KBM-7 (cell line): ENCODE results near the gene BAIAP2.

Source experiments
- DNase-seq: peaks from one replicate; pipeline ENCODE4 v3.0.0-alpha.2; 2015
- in situ Hi-C: fragments of 300-500 bp; cut with MboI; formaldehyde crosslinking; loops from 2 replicates; pipeline ENCODE4 v1.14.3; 2020; ENCODE audit warnings: low sequenced_read_pairs, low pct_unique_long_range_greater_than_20kb, mixed read lengths

Gene BAIAP2

GRCh38 chr17:81113158-81113724 lies 78.3 kb downstream of the BAIAP2 start:
- no peak for DNase-seq
- in situ Hi-C loops = no loop called here

- in situ Hi-C loops = no loop called here
- DNase-seq = no peak
These were observed 79.6 kb downstream of the BAIAP2 start for GRCh38 chr17:81114351-81115093.

DNA sequence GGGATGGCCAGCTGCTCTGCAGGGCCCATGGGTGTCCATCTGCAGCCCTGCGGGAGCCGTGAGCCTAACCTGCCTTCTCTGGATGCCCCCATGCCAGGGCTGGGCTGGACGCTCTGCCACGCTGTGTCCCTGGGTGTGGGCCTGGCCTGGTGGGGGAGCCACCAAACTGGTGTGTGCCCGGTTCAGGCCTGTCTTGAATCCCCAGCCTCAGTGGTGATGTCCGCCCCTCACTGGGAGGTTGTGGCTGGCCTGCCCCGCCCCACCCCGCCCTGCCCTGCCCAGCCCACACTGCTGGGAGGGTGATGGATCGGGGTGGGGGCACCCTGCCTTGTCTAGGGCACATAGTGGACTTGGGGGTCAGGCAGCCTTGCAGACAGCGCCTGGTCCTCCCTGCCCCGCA lies 80.3 kb downstream of the BAIAP2 start:
- in situ Hi-C loops = no loop called here
- no peak for DNase-seq

DNA sequence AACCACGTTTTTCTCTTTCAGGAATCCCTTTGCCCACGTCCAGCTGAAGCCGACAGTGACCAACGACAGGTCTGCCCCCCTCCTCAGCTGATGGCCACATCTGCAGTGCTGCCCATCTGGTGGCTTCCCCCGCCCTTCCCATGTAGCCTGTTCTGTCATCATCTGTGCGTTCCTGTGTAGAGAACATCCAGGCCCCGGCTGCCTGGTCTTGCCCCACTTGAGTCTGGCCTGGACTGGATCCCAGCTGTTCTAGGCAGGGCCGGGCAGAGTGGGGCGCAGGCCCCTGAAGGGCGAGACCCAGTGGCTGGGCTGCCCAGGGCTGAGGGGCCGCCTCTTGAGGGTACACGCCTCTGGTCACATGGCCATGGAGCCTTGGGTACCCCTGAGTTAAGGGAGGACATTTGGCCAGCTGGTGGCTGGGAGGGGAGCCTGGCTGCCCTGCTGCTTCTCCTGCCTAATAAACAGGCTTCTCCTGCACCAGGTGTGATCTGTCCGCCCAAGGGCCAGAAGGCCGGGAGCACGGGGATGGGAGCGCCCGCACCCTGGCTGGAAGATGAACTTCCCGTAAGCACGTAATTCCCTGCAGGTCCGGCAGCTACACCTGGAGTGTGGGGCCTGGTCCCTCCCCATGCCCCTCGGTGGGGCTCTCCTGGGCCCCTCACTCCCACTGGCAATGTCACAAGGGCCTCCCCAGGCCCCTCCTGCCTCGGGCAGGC lies 81.0 kb downstream of the BAIAP2 start:
- in situ Hi-C loops = no loop called here
- DNase-seq = no peak

DNA sequence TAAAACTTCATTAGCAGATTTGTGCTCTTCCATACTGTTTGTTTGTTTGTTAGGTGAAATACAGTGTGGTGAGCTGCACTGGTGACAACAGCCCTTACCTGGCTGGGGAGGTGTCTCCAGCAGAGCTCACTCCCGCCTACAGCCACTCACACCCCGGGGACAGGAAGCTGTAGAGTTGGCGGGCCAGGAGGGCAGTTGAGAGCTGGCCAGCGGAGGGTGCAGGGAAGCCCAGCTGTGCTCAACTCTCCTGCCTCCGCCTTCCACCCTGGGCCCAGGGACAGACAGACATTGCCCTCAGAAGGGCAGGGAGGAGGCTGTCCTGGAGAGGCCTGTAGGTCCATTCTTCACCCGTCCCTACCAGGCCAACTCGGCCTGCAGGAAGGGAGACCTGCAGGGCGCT lies 81.8 kb downstream of the BAIAP2 start:
- in situ Hi-C loops = no loop called here
- DNase-seq = no peak

DNA sequence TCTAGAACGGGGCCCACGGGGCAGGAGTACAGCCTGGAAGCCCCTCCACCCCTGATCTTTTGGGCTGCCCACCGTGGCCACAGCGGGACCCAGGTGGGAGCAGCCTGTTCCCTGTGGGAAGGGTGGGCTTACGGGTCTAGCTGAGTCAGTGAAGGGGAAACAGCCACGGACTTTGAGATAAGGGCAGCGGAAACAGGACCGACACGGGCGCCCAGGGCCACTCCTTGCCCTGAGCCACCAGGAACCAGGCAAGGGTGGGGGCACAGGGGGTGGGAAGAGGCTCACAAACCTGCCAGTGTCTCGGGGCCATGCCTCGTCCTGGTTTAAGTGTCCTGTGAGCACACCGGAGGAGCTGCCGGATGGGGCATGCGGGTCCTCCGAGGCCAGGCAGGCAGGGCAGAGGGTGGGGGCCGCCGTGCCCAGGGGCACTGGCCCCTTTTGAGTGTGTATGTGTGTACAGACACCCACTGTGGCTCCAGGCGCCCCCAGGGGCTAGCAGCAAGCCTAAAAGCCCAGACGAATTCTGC lies 82.8 kb downstream of the BAIAP2 start:
- in situ Hi-C loops = no loop called here
- DNase-seq = no peak

GRCh38 chr17:81118308-81119221 lies 83.6 kb downstream of the BAIAP2 start:
- DNase-seq = no peak
- in situ Hi-C loops = no loop called here

DNA sequence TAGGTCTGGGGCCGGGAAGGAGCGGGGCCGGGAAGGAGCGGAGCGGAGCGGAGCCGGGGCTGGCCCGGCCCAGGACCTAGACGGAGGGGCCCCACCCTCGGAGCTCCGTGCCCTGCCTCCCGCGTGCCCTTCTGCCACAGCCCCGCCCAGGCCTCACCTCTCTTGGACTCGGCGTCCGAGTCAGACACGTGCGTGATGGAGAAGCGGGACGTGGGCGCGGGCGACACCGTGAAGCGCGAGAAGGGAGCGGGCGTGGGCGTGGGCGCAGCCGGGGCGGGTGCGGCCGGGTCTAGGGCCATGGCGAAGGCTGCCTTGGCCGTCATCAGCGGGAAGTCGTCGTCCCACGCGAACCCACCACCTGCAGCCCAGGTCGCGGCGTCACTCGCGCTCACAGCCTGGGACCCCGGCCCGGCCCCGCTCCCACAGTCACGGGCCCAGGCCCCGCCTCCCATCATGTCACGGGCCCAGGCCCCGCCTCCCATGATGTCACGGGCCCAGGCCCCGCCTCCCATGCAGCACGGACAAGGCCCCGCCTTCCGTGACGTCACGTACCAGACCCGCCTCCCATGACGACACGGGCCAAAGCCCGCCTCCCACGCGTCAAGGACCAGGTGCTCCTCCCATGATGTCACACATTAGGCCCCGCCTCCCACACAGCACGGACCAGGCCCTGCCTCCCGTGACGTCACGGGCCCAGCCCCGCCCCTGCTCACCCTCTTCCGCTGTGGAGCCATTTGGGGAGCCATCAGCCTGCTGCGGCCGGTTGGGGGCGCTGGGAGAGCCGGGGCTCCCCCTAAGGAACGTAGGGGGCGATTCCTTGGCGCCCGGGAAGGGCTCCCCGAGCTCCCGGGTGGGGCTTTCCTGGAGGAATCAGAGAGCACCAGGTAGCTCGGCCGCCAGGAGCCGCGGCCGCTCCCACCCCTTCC lies 84.5 kb downstream of the BAIAP2 start:
- DNase-seq = peak; percentile 34
- in situ Hi-C loops = no loop called here

DNA sequence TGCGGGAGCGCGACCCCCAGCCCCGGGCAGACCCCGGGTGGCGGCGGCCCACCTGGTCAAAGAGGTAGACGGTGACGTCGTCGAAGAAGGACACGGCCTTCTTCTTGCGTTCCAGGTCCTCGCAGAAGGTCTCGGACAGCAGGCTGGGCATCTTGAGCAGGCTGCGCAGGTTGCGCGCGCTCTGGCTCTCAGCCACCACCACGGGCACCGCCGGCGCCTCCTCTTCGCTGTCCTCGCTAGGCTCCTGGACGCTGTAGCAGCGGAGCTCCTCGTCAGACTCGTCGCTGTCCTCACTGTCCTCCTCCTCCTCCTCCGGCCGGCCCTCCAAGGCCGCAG lies 85.2 kb downstream of the BAIAP2 start:
- DNase-seq = no peak
- in situ Hi-C loops = no loop called here

DNA sequence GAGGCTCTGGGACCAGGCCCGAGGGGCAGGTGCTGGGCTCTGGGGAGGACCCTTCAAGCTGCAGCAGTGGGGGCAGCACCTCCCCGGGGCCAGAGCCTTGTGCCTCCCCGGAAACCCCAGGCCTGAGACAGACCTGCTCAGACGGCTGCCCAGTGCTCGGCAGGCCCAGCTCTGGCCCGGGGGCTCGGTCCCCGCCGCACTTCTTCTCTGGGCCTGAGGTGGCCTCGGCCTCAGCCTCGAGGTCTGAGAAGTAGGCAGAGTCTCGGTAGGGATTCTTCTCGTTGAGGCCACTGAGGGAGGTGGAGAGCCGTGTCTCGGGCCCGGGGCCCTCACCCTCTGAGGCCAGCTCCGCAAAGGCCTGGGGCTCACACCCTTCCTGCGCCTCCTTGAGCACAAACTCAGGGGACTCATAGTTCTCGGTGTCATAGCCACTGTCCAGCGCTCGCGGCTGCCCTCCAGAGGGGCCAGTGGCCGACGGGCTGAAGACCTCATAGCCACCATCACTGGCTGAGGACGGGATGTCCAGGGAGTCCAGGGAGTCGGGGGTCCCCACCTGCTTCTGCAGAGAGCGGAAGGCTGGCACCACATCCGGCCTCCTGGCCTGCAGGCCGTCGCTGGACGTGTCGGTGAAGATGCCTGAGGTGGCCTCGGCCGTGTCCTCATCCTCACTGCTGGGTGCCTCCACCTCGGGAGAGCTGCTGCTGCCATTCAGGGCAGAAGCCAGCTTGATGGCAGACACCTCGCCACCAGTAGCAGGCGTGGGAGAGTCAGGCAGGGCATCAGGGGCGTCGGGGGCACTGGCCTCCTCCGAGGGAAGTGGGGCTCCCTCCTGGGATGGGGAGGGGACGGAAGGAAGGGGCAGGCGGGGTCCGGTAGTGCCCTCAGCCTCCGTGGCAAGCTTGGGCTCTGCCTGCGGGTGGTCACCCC lies 86.0 kb downstream of the BAIAP2 start:
- in situ Hi-C loops = no loop called here
- no peak for DNase-seq

DNA sequence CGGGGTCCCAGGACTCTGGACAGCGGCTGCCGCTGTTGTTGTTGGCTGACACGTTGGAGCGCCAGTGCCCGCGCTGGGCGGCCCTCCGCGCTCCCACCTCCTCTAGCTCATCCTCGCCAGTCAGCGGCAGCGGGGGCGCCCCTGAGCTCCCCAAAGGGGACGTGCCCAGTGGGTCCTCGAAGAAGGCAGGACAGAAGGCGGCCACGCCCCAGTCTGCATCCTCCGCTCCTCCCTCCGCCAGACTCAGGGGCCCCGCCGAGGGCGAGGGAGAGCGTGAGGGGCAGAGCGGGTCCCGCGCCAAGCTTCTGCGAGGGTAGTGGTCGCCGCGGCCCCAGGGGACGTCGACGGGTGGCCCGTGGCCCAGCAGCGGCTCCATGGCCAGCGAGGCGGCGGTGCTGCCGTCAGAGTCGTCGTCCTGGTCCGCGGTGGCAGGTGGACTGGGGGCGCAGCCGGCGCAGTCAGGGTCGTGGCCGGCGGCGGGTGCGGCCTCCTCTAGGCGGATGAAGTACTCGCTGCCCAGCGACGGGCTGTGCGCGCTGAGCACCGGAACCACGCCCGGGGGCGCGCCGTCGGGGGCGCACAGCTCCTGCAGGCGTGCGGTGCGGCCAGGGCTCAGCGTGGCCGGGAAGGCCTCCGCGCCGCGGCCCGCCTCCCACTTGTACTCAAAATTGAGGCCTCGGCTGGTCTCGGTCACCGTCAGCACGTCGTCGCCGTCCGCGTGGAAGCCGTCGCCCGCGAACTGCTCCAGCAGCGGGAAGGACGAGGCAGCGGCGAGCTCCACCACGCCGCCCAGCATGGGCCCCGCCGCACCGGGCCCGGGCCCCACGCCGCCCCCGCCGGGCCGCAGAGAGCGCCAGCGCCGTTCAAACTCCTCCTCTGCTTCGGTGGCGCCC lies 87.1 kb downstream of the BAIAP2 start:
- DNase-seq = no peak
- in situ Hi-C loops = no loop called here

- no peak for DNase-seq
- in situ Hi-C loops = no loop called here
These were observed 88.4 kb downstream of the BAIAP2 start for GRCh38 chr17:81123052-81124048.

DNA sequence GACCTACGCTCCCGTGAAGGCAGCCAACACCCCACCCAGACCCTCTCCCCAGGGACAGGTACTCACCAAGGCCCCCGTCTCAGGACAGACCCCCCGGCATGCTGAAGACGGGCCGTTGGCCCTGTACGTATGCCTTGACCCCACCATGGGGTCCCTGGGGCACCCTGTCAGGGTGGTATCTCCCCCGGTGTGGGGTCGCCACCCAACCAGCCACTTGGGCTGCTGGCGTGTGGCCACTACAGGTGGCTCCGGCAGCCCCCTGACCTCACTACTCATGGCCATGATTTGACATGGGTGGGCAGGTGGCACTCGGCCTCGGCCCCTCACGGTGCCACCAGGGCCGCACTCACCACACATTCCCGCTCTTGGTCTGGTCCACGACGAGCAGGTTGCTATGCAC lies 89.4 kb downstream of the BAIAP2 start:
- no peak for DNase-seq
- in situ Hi-C loops = no loop called here

- in situ Hi-C loops = no loop called here
- no peak for DNase-seq
These were observed 90.7 kb downstream of the BAIAP2 start for GRCh38 chr17:81125573-81126081.
